ENCODE data around the gene GPR37.
A peak's percentile ranks its signal among the peaks of the same experiment; 100 is the strongest.

GPR37 gene

DNA sequence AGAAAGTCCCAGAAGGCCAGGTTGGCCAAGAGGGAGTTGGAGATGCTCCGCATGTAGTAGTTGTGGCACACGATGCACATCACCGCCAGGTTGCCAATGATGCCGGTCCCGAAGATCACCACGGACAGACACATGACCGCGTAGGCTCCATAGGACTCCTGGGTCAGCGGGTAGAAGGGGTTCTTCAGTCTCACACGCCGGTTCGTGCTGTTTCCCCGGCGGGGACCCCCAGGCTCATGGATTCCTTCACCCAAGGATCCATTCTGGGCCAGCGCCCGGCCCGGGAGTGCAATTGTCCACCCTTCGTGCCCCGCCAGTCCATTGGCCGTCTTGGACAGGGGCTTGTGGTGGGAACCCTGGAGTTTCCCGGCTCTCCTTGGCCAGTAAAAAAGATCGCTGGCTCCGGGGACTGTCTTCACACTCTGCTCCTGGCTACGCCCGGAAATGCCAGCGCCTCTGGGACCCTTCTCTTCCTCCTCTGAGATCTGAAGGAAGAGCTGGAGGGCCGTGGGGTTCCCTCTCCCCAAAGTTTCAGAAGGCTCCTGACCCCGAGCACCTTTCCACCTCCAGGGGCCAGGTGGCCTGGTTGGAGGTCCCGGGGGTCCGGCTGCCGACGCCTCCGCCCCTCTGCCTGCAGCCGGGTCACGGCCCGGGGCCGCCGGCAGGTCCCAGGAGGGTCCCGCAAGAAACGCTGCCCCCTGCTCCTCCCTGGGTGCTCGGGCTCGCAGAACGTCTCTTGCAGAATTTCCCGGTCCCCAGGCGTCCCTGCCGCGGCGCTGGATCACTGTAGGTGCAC, 1.3 kb downstream of the GPR37 start:
- H3K9ac ChIP-seq (ENCODE audit: low read length): peak overlapping the region; percentile 56; the same call in 1 of the 2 replicates
- no peak overlapping the region; the same call in 1 of the 2 replicates for H3K27ac ChIP-seq (ENCODE audit: low read length)
- peak overlapping the region; percentile 94 for H2AFZ ChIP-seq (ENCODE audit: low read length)
- no peaks in the 10 kb centered on the region for H3K27me3 ChIP-seq (replicated peaks; ENCODE audit: insufficient read depth, low read length)
- H3K9me3 ChIP-seq (replicated peaks; ENCODE audit: insufficient read depth, low read length): no peaks in the 10 kb centered on the region
- H3K9me2 ChIP-seq (replicated peaks; ENCODE audit: insufficient read depth, low read length): no peaks in the 10 kb centered on the region
- H3K79me2 ChIP-seq (ENCODE audit: low read length): peaks cover 11% of the 10 kb centered on the region
- H3K4me1 ChIP-seq (ENCODE audit: low read length): peaks cover 17% of the 10 kb centered on the region
- H3K4me2 ChIP-seq (ENCODE audit: low read depth, low read length): peak overlapping the region; percentile 92
- peak overlapping the region; percentile 72 for H3K4me3 ChIP-seq (ENCODE audit: low read length)
- DNase-seq: no peak
- H3F3A ChIP-seq (ENCODE audit: insufficient read depth, low read length): peaks cover 10% of the 10 kb centered on the region
- TF ChIP-seq EZH2phosphoT487 (IDR thresholded peaks at IDR 0.05; ENCODE audit: low read length): no peak
- TF ChIP-seq EZH2 (optimal IDR thresholded peaks at IDR 0.05; ENCODE audit: low read depth, low read length): no peak
- TF ChIP-seq, protein P1, sequence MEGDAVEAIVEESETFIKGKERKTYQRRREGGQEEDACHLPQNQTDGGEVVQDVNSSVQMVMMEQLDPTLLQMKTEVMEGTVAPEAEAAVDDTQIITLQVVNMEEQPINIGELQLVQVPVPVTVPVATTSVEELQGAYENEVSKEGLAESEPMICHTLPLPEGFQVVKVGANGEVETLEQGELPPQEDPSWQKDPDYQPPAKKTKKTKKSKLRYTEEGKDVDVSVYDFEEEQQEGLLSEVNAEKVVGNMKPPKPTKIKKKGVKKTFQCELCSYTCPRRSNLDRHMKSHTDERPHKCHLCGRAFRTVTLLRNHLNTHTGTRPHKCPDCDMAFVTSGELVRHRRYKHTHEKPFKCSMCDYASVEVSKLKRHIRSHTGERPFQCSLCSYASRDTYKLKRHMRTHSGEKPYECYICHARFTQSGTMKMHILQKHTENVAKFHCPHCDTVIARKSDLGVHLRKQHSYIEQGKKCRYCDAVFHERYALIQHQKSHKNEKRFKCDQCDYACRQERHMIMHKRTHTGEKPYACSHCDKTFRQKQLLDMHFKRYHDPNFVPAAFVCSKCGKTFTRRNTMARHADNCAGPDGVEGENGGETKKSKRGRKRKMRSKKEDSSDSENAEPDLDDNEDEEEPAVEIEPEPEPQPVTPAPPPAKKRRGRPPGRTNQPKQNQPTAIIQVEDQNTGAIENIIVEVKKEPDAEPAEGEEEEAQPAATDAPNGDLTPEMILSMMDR (IDR thresholded peaks at IDR 0.05; ENCODE audit: low read length): no peak
- no peaks in the 10 kb centered on the region for H3K36me3 ChIP-seq (replicated peaks; ENCODE audit: insufficient read depth, low read length)
- no peaks in the 10 kb centered on the region for H4K20me1 ChIP-seq (ENCODE audit: insufficient read depth, low read length)

DNA sequence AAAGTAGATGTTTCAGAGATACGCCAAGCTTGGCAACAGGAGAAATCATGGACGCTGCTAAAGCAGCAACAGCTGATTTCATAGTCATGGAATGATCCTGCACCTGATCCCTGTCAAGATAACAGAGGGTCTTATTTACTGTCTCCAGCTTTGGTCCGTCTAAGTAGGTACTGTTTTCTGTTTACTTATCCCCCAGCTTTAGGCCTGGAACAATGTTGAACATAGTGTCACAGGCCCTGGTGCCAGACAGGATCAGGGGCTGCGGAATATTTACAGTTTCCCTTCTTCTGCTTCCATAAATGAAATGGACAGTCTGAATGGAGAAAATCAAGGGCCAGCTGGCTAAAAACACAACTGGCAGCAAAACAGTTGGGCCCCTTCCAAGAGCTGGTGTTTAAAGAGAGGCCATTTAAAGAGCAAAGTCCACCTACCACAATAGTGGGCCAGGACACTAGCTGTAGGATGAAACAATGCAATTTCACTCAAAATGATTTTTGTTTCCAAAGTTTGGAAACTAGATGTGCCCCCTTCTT, 2.9 kb downstream of the GPR37 start:
- Histone ChIP-seq H3K27ac (ENCODE audit: low read length) (no peak overlapping the region), H3K79me2 (ENCODE audit: low read length) (peaks cover 11% of the 10 kb centered on the region), H3K36me3 (replicated peaks; ENCODE audit: insufficient read depth, low read length) (no peaks in the 10 kb centered on the region), H3K4me2 (ENCODE audit: low read depth, low read length) (peak overlapping the region; percentile 14; the same call in 1 of the 2 replicates), H3K4me3 (ENCODE audit: low read length) (no peak overlapping the region), H3K9me2 (replicated peaks; ENCODE audit: insufficient read depth, low read length) (no peaks in the 10 kb centered on the region), H3F3A (ENCODE audit: insufficient read depth, low read length) (peaks cover 10% of the 10 kb centered on the region), H4K20me1 (ENCODE audit: insufficient read depth, low read length) (no peaks in the 10 kb centered on the region), H3K4me1 (ENCODE audit: low read length) (peaks cover 17% of the 10 kb centered on the region), H2AFZ (ENCODE audit: low read length) (no peak overlapping the region), H3K27me3 (replicated peaks; ENCODE audit: insufficient read depth, low read length) (no peaks in the 10 kb centered on the region), H3K9me3 (replicated peaks; ENCODE audit: insufficient read depth, low read length) (no peaks in the 10 kb centered on the region), H3K9ac (ENCODE audit: low read length) (no peak overlapping the region)
- no peak for DNase-seq
- TF ChIP-seq, protein P1 (IDR thresholded peaks at IDR 0.05; ENCODE audit: low read length): no peak
- no peak for TF ChIP-seq EZH2 (optimal IDR thresholded peaks at IDR 0.05; ENCODE audit: low read depth, low read length)

DNA sequence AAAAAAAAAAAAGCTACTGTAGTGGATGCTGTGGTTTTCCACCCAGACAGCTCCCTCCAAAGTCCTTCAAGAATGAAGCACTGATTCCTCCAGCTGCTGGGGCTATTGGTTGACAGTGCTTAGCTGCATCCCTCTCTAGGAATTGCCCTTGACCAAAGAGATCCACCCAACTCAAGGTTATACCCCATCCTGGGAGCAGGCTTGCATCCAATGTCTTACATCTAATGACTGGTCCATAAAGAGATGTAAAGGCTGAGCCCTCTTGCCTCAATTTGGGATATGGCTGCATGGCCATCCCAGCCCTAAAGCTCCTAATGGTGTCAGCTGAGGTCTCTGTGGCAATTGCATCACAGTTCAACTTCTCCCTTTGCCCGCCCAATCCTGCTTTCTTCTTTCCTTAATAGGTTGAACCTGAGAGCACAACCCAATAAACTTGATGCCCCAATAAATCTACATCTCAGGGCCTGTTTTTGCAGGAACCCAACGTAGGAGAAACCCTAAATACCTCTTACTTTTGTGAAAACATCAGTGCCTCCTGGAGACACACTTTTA, 4.4 kb downstream of the GPR37 start:
- H3K4me3 ChIP-seq (ENCODE audit: low read length): no peak overlapping the region
- H3K4me2 ChIP-seq (ENCODE audit: low read depth, low read length): no peak overlapping the region
- no peaks in the 10 kb centered on the region for H3K9me2 ChIP-seq (replicated peaks; ENCODE audit: insufficient read depth, low read length)

More for the DNA sequence above, 4.4 kb downstream of the GPR37 start:
- DNase-seq: no peak
- Histone ChIP-seq H3K36me3 (replicated peaks; ENCODE audit: insufficient read depth, low read length) (no peaks in the 10 kb centered on the region), H3K27ac (ENCODE audit: low read length) (no peak overlapping the region), H3K79me2 (ENCODE audit: low read length) (peaks cover 11% of the 10 kb centered on the region), H3K9ac (ENCODE audit: low read length) (no peak overlapping the region), H2AFZ (ENCODE audit: low read length) (no peak overlapping the region), H4K20me1 (ENCODE audit: insufficient read depth, low read length) (no peaks in the 10 kb centered on the region), H3F3A (ENCODE audit: insufficient read depth, low read length) (peaks cover 10% of the 10 kb centered on the region), H3K4me1 (ENCODE audit: low read length) (peaks cover 17% of the 10 kb centered on the region), H3K27me3 (replicated peaks; ENCODE audit: insufficient read depth, low read length) (no peaks in the 10 kb centered on the region), H3K9me3 (replicated peaks; ENCODE audit: insufficient read depth, low read length) (no peaks in the 10 kb centered on the region)
- TF ChIP-seq EZH2phosphoT487 (IDR thresholded peaks at IDR 0.05; ENCODE audit: low read length) (no peak), EZH2 (optimal IDR thresholded peaks at IDR 0.05; ENCODE audit: low read depth, low read length) (no peak)
- TF ChIP-seq, protein P1 (IDR thresholded peaks at IDR 0.05; ENCODE audit: low read length): no peak
